ENCODE results near the gene ACOT9. TPM values are rescaled to one million over a fixed set of nuclear protein-coding genes. Genes with fewer than 3 reads are reported as not detected.
"Not testable (repeated sequence)": the region's sequence is repeated elsewhere in the genome, so short reads cannot be mapped to it uniquely, and the experiment has no call there.

ACOT9 gene
- total RNA-seq, 4 donors from 2014 or later = 46.3 to 63.8 (median 52.3) TPM

DNA sequence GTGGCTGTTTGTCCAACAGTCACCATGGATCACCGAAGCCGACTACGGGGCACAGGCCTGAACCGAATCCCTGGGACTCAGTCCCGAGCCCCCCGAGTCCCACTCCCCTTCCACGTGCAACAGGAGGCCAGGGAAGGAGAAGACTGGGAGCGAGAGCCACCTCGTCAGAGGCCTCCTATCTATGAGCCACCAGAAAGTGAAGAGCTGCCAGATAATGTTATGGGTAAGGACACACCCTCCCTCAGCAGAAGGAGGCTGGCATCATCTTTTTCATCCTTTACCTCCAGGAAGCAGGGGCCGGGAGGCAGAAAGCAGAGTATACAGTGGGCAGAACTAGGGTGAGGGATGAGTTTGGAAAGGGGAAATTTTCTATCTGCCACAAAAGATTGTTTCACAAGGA, 78.6 kb downstream of the ACOT9 start:
- H3K27me3 ChIP-seq = no peaks in the 10 kb centered on the region
- H3K4me3 ChIP-seq = no peak overlapping the region
- no peak for DNase-seq (ENCODE audit: extremely low spot score)
- intact Hi-C loops (cut with DNase I) = no loop called here
- WGBS = 86% methylated on average over 10 of the region's 10 CpGs
- no peaks in the 10 kb centered on the region for H3K9me3 ChIP-seq
- no peak for TF ChIP-seq POLR2A (IDR thresholded peaks at IDR 0.05; ENCODE audit: low read depth)
- no peak for TF ChIP-seq EP300 (IDR thresholded peaks at IDR 0.05)
- no peak for TF ChIP-seq POLR2AphosphoS5 (IDR thresholded peaks at IDR 0.05)
- TF ChIP-seq, protein P1, sequence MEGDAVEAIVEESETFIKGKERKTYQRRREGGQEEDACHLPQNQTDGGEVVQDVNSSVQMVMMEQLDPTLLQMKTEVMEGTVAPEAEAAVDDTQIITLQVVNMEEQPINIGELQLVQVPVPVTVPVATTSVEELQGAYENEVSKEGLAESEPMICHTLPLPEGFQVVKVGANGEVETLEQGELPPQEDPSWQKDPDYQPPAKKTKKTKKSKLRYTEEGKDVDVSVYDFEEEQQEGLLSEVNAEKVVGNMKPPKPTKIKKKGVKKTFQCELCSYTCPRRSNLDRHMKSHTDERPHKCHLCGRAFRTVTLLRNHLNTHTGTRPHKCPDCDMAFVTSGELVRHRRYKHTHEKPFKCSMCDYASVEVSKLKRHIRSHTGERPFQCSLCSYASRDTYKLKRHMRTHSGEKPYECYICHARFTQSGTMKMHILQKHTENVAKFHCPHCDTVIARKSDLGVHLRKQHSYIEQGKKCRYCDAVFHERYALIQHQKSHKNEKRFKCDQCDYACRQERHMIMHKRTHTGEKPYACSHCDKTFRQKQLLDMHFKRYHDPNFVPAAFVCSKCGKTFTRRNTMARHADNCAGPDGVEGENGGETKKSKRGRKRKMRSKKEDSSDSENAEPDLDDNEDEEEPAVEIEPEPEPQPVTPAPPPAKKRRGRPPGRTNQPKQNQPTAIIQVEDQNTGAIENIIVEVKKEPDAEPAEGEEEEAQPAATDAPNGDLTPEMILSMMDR (IDR thresholded peaks at IDR 0.05) = no peak
- no peaks in the 10 kb centered on the region for H3K36me3 ChIP-seq
- peaks cover 0 to 19% (median 14%) of the 10 kb centered on the region in 4 donors for H3K4me1 ChIP-seq
- no peak overlapping the region for H3K27ac ChIP-seq (replicated peaks in 1 of 4)

- H3K27me3 ChIP-seq = no peaks in the 10 kb centered on the region
- no peak for TF ChIP-seq EP300 (IDR thresholded peaks at IDR 0.05)
- no peak for TF ChIP-seq POLR2A (IDR thresholded peaks at IDR 0.05; ENCODE audit: low read depth)
- TF ChIP-seq POLR2AphosphoS5 (IDR thresholded peaks at IDR 0.05) = no peak
- TF ChIP-seq, protein P1 (IDR thresholded peaks at IDR 0.05) = no peak
- no peaks in the 10 kb centered on the region for H3K9me3 ChIP-seq
- no peak overlapping the region for H3K4me3 ChIP-seq
- intact Hi-C loops (cut with DNase I) = no loop called here
- no peak overlapping the region for H3K27ac ChIP-seq (replicated peaks in 1 of 4)
- DNase-seq (ENCODE audit: extremely low spot score) = no peak
- H3K36me3 ChIP-seq = no peaks in the 10 kb centered on the region
- H3K4me1 ChIP-seq = peaks cover 0 to 6% (median 4%) of the 10 kb centered on the region in 4 donors
- 56% methylated on average over 1 of the region's 1 CpG for WGBS
These were observed 80.2 kb downstream of the ACOT9 start for GRCh38 chrX:23662853-23663252.

DNA sequence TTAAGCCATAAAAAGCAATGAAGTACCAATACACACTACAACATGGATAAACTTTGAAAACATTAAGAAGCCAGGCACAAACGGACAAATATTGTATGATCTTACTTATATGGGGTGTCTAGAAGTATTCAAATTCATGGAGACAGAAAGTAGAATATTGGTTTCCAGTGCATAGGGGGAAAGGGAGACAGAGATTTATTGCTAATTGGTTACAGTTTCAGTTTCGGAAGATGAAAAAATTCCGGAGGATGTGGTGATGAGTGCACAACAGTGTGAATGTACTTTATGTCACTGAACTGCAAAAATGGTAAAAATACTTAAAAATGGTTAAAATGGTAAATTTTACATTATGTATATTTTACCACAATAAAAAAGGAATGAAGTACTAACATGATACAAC, 80.9 kb downstream of the ACOT9 start:
- Histone ChIP-seq H3K36me3 (no peaks in the 10 kb centered on the region), H3K27me3 (no peaks in the 10 kb centered on the region), H3K4me3 (no peak overlapping the region), H3K9me3 (no peaks in the 10 kb centered on the region), H3K27ac (replicated peaks in 1 of 4) (no peak overlapping the region), H3K4me1 (peaks cover 0 to 6% (median 4%) of the 10 kb centered on the region in 4 donors)
- TF ChIP-seq POLR2AphosphoS5 (IDR thresholded peaks at IDR 0.05) (no peak), EP300 (IDR thresholded peaks at IDR 0.05) (no peak)
- 54% methylated on average over 3 of the region's 3 CpGs for WGBS
- no peak for DNase-seq (ENCODE audit: extremely low spot score)
- intact Hi-C loops (cut with DNase I) = no loop called here

- DNase-seq (ENCODE audit: extremely low spot score) = no peak
- no peaks in the 10 kb centered on the region for H3K27me3 ChIP-seq
- H3K27ac ChIP-seq (replicated peaks in 1 of 4) = no peak overlapping the region
- H3K4me3 ChIP-seq = no peak overlapping the region
- TF ChIP-seq POLR2AphosphoS5 (IDR thresholded peaks at IDR 0.05) = no peak
- no peak for TF ChIP-seq EP300 (IDR thresholded peaks at IDR 0.05)
- TF ChIP-seq, protein P1 (IDR thresholded peaks at IDR 0.05) = no peak
- no peak for TF ChIP-seq POLR2A (IDR thresholded peaks at IDR 0.05; ENCODE audit: low read depth)
- no peaks in the 10 kb centered on the region for H3K36me3 ChIP-seq
- peaks cover 0 to 4% (median 2%) of the 10 kb centered on the region in 4 donors for H3K4me1 ChIP-seq
- WGBS = 36% methylated on average over 1 of the region's 1 CpG
- intact Hi-C loops (cut with DNase I) = no loop called here
- no peaks in the 10 kb centered on the region for H3K9me3 ChIP-seq
These were observed 81.4 kb downstream of the ACOT9 start for GRCh38 chrX:23661671-23662070.

DNA sequence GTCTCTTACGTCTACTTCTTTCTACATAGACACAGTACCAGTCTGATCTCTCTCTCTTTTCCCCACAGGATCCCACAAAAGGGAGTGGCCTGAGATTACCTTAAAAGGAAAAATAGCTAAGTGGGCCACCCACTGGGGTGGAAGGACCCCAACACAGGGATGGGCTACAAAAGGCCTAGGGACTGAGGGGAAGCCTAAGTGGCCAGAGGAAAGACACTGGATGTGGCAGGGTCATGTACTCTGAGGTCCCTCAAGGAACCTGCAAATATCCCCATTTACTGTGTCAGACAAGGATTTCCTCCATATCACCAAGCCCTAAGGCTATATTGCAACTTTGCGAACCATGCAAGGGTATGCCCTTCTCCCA, 82.3 kb downstream of the ACOT9 start:
- H3K27ac ChIP-seq (replicated peaks in 1 of 4) = no peak overlapping the region
- H3K27me3 ChIP-seq = no peaks in the 10 kb centered on the region
- intact Hi-C loops (cut with DNase I) = no loop called here
- peaks cover 0 to 8% (median 1%) of the 10 kb centered on the region in 4 donors for H3K4me1 ChIP-seq
- H3K36me3 ChIP-seq = no peaks in the 10 kb centered on the region
- H3K9me3 ChIP-seq = no peaks in the 10 kb centered on the region
- H3K4me3 ChIP-seq = no peak overlapping the region
- DNase-seq (ENCODE audit: extremely low spot score) = no peak
- TF ChIP-seq POLR2AphosphoS5 (IDR thresholded peaks at IDR 0.05) = no peak
- no peak for TF ChIP-seq EP300 (IDR thresholded peaks at IDR 0.05)
- TF ChIP-seq, protein P1 (IDR thresholded peaks at IDR 0.05) = no peak
- no peak for TF ChIP-seq POLR2A (IDR thresholded peaks at IDR 0.05; ENCODE audit: low read depth)
- 94% methylated on average over 2 of the region's 2 CpGs for WGBS

DNA sequence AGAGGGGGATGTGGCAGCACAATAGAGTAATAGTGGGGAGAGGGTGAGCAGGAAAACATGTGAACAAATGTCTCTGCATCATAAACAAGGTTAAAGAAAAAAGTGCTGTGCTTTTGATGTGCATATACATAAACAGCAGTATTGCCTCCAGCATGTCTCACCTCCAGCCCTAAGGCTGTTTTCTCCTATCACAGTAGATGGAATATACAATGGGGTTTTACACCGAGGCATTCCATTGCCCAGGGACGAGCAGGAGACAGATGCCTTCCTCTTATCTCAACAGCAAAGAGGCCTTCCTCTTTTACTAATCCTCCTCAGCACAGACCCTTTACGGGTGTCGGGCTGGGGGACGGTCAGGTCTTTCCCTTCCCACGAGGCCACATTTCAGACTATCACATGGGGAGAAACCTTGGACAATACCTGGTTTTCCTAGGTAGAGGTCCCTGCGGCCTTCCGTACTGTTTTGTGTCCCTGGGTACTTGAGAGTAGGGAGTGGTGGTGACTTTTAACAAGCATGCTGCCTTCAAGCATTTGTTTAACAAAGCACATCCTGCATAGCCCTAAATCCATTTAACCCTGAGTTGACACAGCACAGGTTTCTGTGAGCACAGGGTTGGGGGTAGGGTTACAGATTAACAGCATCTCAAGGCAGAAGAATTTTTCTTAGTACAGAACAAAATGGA, 82.9 kb downstream of the ACOT9 start:
- DNase-seq (ENCODE audit: extremely low spot score); H3K27me3 ChIP-seq; H3K4me3 ChIP-seq; H3K9me3 ChIP-seq; H3K4me1 ChIP-seq; intact Hi-C loops (cut with DNase I); H3K36me3 ChIP-seq; H3K27ac ChIP-seq (replicated peaks in 1 of 4): not testable (repeated sequence)
- 63% methylated on average over 8 of the region's 8 CpGs for WGBS

All from esophagus muscularis mucosa (tissue), 4 donors.